Left hindlimb (tissue), 1 donor: ENCODE measurements around the gene STIMATE.

Source experiments
- DNase-seq: peaks from one replicate; pipeline ENCODE4 v3.0.0-alpha.2; 2018

STIMATE gene

DNA sequence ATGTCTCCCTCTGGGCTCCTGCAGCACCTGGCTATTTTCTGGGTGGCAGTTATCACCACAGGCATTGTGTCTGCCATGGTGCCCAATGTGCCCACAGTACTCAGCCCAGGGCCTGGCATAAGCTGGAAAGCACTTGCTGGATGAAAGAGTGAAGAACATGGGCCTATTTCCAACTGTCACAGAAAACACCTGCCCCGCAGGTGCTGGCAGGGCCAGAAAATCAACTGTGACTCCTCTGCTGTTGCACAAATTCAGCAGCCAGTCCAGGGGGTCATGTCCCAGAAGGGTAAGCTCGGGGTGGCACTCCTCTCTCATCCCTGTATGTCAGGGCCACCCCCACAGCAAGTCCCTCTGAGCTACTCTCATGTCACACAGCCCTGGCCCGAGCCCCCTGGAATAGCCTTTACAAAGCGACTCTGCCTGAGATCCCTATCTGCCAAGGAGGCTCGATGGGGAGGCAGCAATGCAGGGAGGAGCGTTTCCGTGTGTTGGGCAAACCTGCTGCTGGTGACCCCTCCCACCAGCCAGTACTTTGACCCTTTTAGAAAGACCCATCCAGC lies 85.8 kb downstream of the STIMATE start:
- no peak for DNase-seq

GRCh38 chr3:52810923-52811322 lies 86.4 kb downstream of the STIMATE start:
- no peak for DNase-seq

- no peak for DNase-seq
Observed at GRCh38 chr3:52809662-52810377, 87.5 kb downstream of the STIMATE start.

DNA sequence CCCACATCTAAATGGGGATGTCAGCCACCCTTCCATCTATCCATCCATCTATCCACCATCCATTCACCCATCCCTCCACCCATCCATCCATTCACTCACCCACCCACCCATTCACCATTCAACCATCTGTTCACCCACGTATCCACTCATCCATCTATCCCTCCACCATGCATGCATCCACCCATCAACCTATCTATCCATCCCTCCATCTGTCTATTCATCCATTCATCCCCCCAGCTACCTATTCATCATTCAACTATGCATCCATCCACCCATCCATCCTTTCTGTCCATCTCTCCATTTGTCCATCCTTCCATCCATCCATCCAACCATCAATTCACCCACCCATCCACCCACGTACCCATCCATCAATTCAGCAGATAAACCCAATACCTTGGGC lies 88.2 kb downstream of the STIMATE start:
- DNase-seq = no peak

- no peak for DNase-seq
Observed at GRCh38 chr3:52805270-52806039, 91.9 kb downstream of the STIMATE start.

DNA sequence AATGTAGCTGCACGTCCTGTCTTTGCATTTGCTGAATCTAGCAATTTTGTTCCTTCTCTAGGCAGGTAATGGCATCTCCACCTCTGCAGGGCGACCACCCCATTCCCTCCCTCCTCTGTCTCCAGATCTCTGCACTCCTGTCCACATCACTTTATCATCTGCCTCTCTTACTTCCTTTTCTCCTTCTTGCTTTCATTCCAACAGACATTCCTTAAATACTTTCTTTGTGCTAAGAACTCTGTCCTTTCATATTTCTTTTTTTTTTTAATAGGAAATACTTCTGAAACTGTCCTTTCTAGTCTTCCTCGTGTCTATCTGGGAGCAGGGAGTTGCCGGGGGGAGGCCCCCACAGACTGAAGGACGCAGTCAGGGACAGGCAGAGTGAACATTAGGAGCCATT lies 95.5 kb downstream of the STIMATE start:
- DNase-seq = no peak

DNA sequence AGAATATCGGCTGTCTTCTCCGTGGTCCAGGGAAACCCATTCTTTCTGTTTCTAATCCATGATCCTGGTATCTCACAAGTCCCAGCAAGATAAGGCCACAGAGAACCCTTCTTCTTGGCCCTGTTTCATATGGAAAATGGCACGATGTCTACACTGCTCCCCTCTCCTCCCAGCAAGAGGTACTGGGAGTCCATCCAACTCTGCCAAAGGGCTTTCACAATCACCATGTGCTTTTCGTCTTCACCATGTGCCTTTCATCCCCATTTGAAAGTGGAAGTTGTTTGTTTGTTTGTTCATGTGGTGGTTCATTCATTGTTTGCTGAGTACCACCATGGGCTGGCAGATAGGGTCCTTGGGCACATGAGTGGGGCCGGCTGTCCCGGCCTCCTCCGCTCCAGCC lies 97.3 kb downstream of the STIMATE start:
- DNase-seq = no peak

DNA sequence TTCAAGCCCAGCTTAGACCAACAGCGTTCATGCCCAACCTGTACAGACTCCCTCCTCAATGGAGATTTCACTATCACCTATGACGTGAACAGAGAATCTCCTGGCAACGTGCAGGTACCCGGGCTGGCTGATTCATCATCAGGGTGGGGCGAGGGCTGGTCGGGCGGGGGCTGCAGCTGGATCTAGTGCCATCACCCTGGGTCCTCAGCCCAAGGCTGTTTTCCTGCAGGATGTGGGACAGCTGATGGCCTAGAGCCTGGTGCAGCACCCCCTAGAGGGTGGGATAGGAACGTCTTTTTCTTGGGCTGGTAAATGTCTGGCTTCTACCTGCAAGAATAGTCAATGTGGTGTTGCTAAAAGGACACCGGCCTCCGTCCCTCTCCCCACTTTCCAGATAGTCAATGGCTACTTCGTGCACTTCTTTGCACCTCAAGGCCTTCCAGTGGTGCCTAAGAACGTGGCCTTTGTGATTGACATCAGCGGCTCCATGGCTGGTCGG lies 98.3 kb downstream of the STIMATE start:
- DNase-seq = no peak

GRCh38 chr3:52798376-52798977 lies 98.9 kb downstream of the STIMATE start:
- DNase-seq = no peak

GRCh38 chr3:52796411-52796810 lies 100.9 kb downstream of the STIMATE start:
- no peak for DNase-seq

GRCh38 chr3:52795298-52795900 lies 101.9 kb downstream of the STIMATE start:
- no peak for DNase-seq

- DNase-seq = no peak
Observed at GRCh38 chr3:52794612-52795099, 102.7 kb downstream of the STIMATE start, which contains the start of gene ITIH3. ITIH3 (plus strand) TSS chr3:52794796; CDS start chr3:52794804, 8 bp downstream.

- no peak for DNase-seq
Observed at GRCh38 chr3:52793702-52794611, 103.4 kb downstream of the STIMATE start.

DNA sequence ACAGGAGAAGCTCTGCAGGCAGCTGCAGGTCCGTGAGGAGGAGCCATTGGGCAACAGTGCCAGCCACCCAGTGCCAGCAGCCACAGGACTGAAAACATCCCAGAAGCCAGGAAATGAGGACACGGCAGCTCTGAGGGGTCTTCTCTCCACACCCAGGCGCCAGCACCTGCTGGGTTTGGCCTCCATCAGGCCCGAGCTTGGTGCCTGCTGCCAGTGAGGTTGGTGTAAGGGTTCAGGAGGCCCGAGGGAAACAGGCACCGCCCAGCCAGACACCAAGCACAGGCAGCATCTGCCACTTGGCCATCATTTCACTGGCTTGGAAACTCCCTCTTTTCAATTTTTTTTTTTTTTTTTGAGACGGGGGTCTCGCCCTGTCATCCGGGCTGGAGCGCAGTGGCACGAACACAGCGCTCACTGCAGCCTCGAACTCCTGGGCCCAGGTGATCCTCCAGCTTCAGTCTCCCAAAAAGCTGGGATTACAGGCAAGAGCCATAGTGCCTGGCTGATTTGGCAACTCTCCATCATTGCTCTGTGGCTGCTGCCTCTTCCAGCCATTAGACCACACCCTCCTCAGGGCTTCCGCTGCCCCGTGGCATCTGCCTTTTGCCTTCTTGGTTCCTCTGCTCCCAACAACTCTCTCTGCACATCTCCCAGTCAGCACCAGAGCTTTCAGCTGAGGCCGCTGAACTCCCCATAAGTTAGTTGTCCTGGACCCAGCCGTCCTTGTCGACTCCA lies 104.2 kb downstream of the STIMATE start:
- DNase-seq = no peak

GRCh38 chr3:52792413-52792812 lies 104.9 kb downstream of the STIMATE start:
- no peak for DNase-seq

DNA sequence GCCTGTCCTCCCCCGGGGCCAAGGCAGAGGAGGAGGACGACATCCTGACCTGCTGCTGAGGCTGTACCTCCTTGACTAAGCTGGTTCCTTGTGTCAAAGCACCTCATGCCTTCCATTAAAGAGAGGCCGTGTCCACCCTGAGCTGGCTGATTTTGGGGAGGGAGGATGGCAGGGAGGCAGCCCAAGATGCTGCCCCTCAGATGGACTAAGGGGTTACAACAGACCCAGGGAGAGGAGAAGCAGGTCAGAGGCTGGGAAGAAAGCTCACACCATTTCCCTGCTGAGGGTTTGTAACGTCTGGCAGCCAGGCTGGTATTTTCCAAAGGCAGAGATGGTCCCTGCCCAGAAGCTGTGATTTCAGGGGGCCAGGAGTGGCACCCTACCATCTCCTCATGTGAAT lies 105.4 kb downstream of the STIMATE start:
- DNase-seq = no peak

- DNase-seq = no peak
Observed at GRCh38 chr3:52791366-52791765, 106.0 kb downstream of the STIMATE start.

- no peak for DNase-seq
Observed at GRCh38 chr3:52790741-52791140, 106.6 kb downstream of the STIMATE start.

GRCh38 chr3:52790337-52790736 lies 107.0 kb downstream of the STIMATE start:
- no peak for DNase-seq

DNA sequence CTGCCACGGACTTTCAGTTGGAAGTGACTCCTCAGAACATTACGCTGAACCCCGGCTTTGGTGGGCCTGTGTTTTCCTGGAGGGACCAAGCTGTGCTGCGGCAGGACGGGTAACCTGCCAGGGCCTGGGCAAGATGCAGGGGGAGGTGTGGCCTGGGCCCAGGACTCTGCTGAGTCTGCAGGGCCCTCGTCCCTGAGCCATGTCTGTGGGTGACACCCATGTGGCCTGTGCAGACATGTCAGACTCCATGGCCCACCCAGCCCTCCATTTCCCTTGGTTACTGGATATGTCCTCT lies 107.7 kb downstream of the STIMATE start:
- DNase-seq = no peak
